Astrocyte (in vitro differentiated cells and primary cell): Measurements from ENCODE around the gene KRTAP4-6. TPM values are rescaled to one million over a fixed set of nuclear protein-coding genes. Genes with fewer than 3 reads are reported as not detected.

Experiments used
- DNase-seq: peaks from one replicate; pipeline ENCODE4 v3.0.0-alpha.2; 2010; ENCODE audit warnings: low read depth
- FAIRE-seq: peaks from 2 replicates; lab custom pipeline; 2011; peaks lifted over from hg19 to GRCh38; lab: Jason Lieb, UNC
- H2AFZ ChIP-seq: 2 replicates; pipeline ENCODE4 v1.6.0; 2012; ENCODE audit warnings: low read depth, low read length, inconsistent platforms
- H3K27ac ChIP-seq: 2 replicates; pipeline ENCODE4 v1.5.1; 2011; ENCODE audit warnings: low read depth, low read length, inconsistent platforms
- H3K27me3 ChIP-seq: 2 replicates; pipeline ENCODE4 v1.6.0; 2011; ENCODE audit warnings: low read length, inconsistent platforms; ENCODE audit not compliant: insufficient read depth
- H3K36me3 ChIP-seq: 2 replicates; pipeline ENCODE4 v1.5.1; 2011; ENCODE audit warnings: low read length, inconsistent platforms; ENCODE audit not compliant: insufficient read depth
- H3K4me1 ChIP-seq: 2 replicates; pipeline ENCODE4 v1.5.1; 2011; ENCODE audit warnings: low read length, inconsistent platforms; ENCODE audit not compliant: insufficient read depth
- H3K4me2 ChIP-seq: 2 replicates; pipeline ENCODE4 v1.6.0; 2012; ENCODE audit warnings: low read length, inconsistent platforms
- H3K4me3 ChIP-seq: 2 replicates; pipeline ENCODE4 v1.5.1; 2011; ENCODE audit warnings: low read depth, mild to moderate bottlenecking, low read length, inconsistent platforms; ENCODE audit not compliant: insufficient read depth
- H3K79me2 ChIP-seq: 2 replicates; pipeline ENCODE4 v1.6.0; 2012; ENCODE audit warnings: mild to moderate bottlenecking, low read length, inconsistent platforms; ENCODE audit not compliant: insufficient read depth
- H3K9ac ChIP-seq: 2 replicates; pipeline ENCODE4 v1.6.0; 2012; ENCODE audit warnings: mild to moderate bottlenecking, low read length, inconsistent platforms
- H3K9me3 ChIP-seq: 2 replicates; pipeline ENCODE4 v1.5.1; 2012; ENCODE audit warnings: low read depth, mild to moderate bottlenecking, low read length, inconsistent platforms; ENCODE audit not compliant: insufficient read depth
- H4K20me1 ChIP-seq: 2 replicates; pipeline ENCODE4 v1.6.0; 2012; ENCODE audit warnings: low read length, inconsistent platforms; ENCODE audit not compliant: insufficient read depth
- H3K27ac Mint-ChIP-seq: one replicate; pipeline ENCODE4 v1.8.0; 2021; ENCODE audit warnings: mild to moderate bottlenecking, mixed read lengths; ENCODE audit not compliant: unreplicated experiment
- H3K27me3 Mint-ChIP-seq: one replicate; pipeline ENCODE4 v1.8.0; 2021; ENCODE audit warnings: low read depth, mixed read lengths; ENCODE audit not compliant: unreplicated experiment
- H3K36me3 Mint-ChIP-seq: one replicate; pipeline ENCODE4 v1.8.0; 2021; ENCODE audit warnings: low read depth, mixed read lengths; ENCODE audit not compliant: unreplicated experiment
- H3K4me1 Mint-ChIP-seq: one replicate; pipeline ENCODE4 v1.8.0; 2021; ENCODE audit warnings: low read depth, mixed read lengths; ENCODE audit not compliant: unreplicated experiment
- H3K4me3 Mint-ChIP-seq: one replicate; pipeline ENCODE4 v1.8.0; 2021; ENCODE audit warnings: mild to moderate bottlenecking, moderate library complexity, mixed read lengths; ENCODE audit not compliant: unreplicated experiment
- H3K9me3 Mint-ChIP-seq: one replicate; pipeline ENCODE4 v1.8.0; 2021; ENCODE audit warnings: mild to moderate bottlenecking, mixed read lengths; ENCODE audit not compliant: unreplicated experiment
- EZH2 ChIP-seq: IDR thresholded peaks from 2 replicates; pipeline ENCODE4 v1.6.1; 2012; ENCODE audit warnings: mild to moderate bottlenecking, low read length, inconsistent platforms; ENCODE audit not compliant: insufficient read depth
- total RNA-seq: library from RNA; stranded (reverse); gene quantifications from 2 replicates; pipeline ENCODE4 v1.2.1, GENCODE V29; 2021
- TF ChIP-seq, protein P1 (sequence below): IDR thresholded peaks from 2 replicates; pipeline ENCODE4 v1.5.1; 2011; ENCODE audit warnings: low read depth, mild to moderate bottlenecking, inconsistent platforms, low read length, moderate library complexity; ENCODE audit not compliant: insufficient read depth

KRTAP4-6 gene
- total RNA-seq, 1 donor from 2014 or later, result not detected

DNA sequence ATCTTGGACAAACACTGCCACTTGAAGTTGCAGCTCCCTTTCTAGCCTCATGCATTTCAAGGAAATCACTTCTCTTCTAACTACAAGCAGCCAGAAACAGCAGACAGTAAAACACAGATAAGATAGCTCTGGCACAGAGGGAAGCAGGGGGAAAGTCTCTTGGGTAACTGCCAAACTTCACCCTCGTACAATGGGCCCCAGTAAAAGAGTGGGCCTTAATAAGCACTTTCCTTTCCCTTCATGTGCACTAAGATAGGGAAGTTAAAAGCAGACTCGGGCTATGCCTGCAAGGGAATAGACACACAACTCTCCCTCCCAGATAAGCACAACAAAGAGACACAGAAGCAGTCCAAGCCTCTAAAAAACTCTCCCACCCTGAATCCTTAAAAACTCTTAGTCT, 13.5 kb upstream of the KRTAP4-6 start:
- Mint-ChIP-seq H3K9me3 (no peaks in the 10 kb centered on the region), H3K27me3 (peaks cover 5% of the 10 kb centered on the region), H3K4me3 (no peak overlapping the region), H3K4me1 (no peaks in the 10 kb centered on the region), H3K36me3 (no peaks in the 10 kb centered on the region), H3K27ac (no peak overlapping the region)
- Histone ChIP-seq H3K4me3 (no peak overlapping the region), H3K27me3 (no peaks in the 10 kb centered on the region), H3K4me2 (no peak overlapping the region), H3K27ac (no peak overlapping the region), H3K9ac (no peak overlapping the region), H4K20me1 (no peaks in the 10 kb centered on the region), H3K4me1 (no peaks in the 10 kb centered on the region), H3K9me3 (no peaks in the 10 kb centered on the region), H3K36me3 (no peaks in the 10 kb centered on the region), H3K79me2 (no peaks in the 10 kb centered on the region), H2AFZ (no peak overlapping the region)
- no peak for TF ChIP-seq EZH2
- TF ChIP-seq, protein P1, sequence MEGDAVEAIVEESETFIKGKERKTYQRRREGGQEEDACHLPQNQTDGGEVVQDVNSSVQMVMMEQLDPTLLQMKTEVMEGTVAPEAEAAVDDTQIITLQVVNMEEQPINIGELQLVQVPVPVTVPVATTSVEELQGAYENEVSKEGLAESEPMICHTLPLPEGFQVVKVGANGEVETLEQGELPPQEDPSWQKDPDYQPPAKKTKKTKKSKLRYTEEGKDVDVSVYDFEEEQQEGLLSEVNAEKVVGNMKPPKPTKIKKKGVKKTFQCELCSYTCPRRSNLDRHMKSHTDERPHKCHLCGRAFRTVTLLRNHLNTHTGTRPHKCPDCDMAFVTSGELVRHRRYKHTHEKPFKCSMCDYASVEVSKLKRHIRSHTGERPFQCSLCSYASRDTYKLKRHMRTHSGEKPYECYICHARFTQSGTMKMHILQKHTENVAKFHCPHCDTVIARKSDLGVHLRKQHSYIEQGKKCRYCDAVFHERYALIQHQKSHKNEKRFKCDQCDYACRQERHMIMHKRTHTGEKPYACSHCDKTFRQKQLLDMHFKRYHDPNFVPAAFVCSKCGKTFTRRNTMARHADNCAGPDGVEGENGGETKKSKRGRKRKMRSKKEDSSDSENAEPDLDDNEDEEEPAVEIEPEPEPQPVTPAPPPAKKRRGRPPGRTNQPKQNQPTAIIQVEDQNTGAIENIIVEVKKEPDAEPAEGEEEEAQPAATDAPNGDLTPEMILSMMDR, result no peak
- DNase-seq, result no peak
- FAIRE-seq, result no peak

DNA sequence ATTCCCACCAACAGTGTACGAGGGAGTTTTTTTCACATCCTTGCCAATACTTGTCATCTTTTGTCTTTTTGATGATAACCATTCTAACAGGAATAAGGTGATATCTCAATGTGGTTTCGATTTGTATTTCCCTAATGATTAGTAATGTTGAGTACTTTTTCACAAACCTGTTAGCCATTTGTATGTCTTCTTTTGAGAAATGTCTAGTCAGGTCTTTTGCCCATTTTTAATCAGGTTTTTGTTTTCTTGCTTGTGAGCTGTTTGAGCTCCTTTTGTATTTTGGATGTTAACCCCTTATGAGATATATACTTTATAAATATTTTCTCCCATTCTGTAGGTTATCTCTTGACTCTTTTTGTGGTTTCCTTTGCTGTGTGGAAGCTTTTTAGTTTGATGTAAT, 11.2 kb upstream of the KRTAP4-6 start:
- Mint-ChIP-seq H3K4me1 (no peaks in the 10 kb centered on the region), H3K36me3 (no peaks in the 10 kb centered on the region), H3K27ac (no peak overlapping the region), H3K4me3 (no peak overlapping the region), H3K27me3 (peaks cover 5% of the 10 kb centered on the region), H3K9me3 (no peaks in the 10 kb centered on the region)
- Histone ChIP-seq H3K9ac (no peak overlapping the region), H3K4me1 (no peaks in the 10 kb centered on the region), H3K9me3 (no peaks in the 10 kb centered on the region), H3K27ac (no peak overlapping the region), H3K4me3 (no peak overlapping the region), H4K20me1 (no peaks in the 10 kb centered on the region), H3K79me2 (no peaks in the 10 kb centered on the region), H3K36me3 (no peaks in the 10 kb centered on the region), H3K27me3 (no peaks in the 10 kb centered on the region), H3K4me2 (no peak overlapping the region), H2AFZ (no peak overlapping the region)
- FAIRE-seq, result no peak
- no peak for TF ChIP-seq EZH2
- TF ChIP-seq, protein P1, result no peak
- DNase-seq, result no peak

DNA sequence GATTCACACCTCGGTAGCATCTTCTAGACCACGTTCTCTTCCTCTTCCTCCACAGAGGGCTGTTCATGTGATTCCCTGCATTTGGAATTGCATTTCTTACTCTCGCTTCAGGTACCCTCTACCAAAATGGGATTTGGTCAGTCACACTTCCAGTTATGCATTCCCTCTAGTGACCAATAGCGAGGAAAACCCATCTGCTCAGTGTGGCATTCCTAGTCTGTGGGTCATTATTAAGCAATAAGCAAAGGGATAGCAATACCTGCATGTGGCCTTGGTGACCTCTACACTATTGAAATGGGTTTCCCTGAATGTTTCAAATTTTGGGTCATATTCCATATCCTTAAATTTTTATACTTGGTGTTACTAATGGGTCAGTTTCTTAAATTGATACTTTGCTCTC, 9.7 kb upstream of the KRTAP4-6 start:
- Mint-ChIP-seq H3K9me3 (no peaks in the 10 kb centered on the region), H3K4me1 (no peaks in the 10 kb centered on the region), H3K36me3 (no peaks in the 10 kb centered on the region), H3K4me3 (no peak overlapping the region), H3K27me3 (peaks cover 5% of the 10 kb centered on the region), H3K27ac (no peak overlapping the region)
- FAIRE-seq (no peak), DNase-seq (no peak)
- Histone ChIP-seq H3K9me3 (no peaks in the 10 kb centered on the region), H3K27me3 (no peaks in the 10 kb centered on the region), H2AFZ (no peak overlapping the region), H3K9ac (no peak overlapping the region), H3K79me2 (no peaks in the 10 kb centered on the region), H3K27ac (no peak overlapping the region), H3K4me2 (no peak overlapping the region), H3K4me1 (no peaks in the 10 kb centered on the region), H3K36me3 (no peaks in the 10 kb centered on the region), H4K20me1 (no peaks in the 10 kb centered on the region), H3K4me3 (no peak overlapping the region)
- TF ChIP-seq, protein P1, result no peak
